Parathyroid adenoma (tissue), 2 donors: ENCODE measurements around the gene SLC6A13.

Experiments used
- H2AFZ ChIP-seq: fragments of 300-600 bp; sonication (generic); one replicate; pipeline ENCODE4 v1.7.0; 2017; ENCODE audit warnings: antibody characterized with exemption, mild to moderate bottlenecking
- H3K27ac ChIP-seq: fragments of 300-600 bp; sonication (generic); one replicate; pipeline ENCODE4 v1.7.0; 2017
- H3K27me3 ChIP-seq: fragments of 300-600 bp; sonication (generic); one replicate; pipeline ENCODE4 v1.7.0; 2017; ENCODE audit warnings: low read length; ENCODE audit not compliant: control insufficient read depth, insufficient read depth
- H3K36me3 ChIP-seq: fragments of 300-600 bp; sonication (generic); one replicate; pipeline ENCODE4 v1.7.0; 2017; ENCODE audit warnings: low read length; ENCODE audit not compliant: control insufficient read depth, insufficient read depth
- H3K4me1 ChIP-seq: fragments of 300-600 bp; sonication (generic); one replicate; pipeline ENCODE4 v1.7.0; 2017; ENCODE audit warnings: control low read depth
- H3K4me2 ChIP-seq: fragments of 300-600 bp; sonication (generic); one replicate; pipeline ENCODE4 v1.7.0; 2017; ENCODE audit warnings: low read length
- H3K4me3 ChIP-seq: fragments of 300-600 bp; sonication (generic); one replicate; pipeline ENCODE4 v1.7.0; 2017; ENCODE audit warnings: low read depth, low read length
- H3K79me2 ChIP-seq: fragments of 300-600 bp; sonication (generic); one replicate; pipeline ENCODE4 v1.7.0; 2017; ENCODE audit warnings: control low read depth
- H3K9ac ChIP-seq: fragments of 300-600 bp; sonication (generic); one replicate; pipeline ENCODE4 v1.7.0; 2017; ENCODE audit warnings: mild to moderate bottlenecking
- H3K9me3 ChIP-seq: fragments of 300-600 bp; sonication (generic); one replicate; pipeline ENCODE4 v1.7.0; 2017; ENCODE audit warnings: low read length; ENCODE audit not compliant: control insufficient read depth
- TF ChIP-seq, protein P1 (sequence below): fragments of 300-600 bp; sonication (generic); IDR thresholded peaks from one replicate; pipeline ENCODE4 v1.7.0; 2017; ENCODE audit warnings: antibody characterized with exemption, mild to moderate bottlenecking
- donor health status: primary hyperparathyroidism.

SLC6A13 gene

DNA sequence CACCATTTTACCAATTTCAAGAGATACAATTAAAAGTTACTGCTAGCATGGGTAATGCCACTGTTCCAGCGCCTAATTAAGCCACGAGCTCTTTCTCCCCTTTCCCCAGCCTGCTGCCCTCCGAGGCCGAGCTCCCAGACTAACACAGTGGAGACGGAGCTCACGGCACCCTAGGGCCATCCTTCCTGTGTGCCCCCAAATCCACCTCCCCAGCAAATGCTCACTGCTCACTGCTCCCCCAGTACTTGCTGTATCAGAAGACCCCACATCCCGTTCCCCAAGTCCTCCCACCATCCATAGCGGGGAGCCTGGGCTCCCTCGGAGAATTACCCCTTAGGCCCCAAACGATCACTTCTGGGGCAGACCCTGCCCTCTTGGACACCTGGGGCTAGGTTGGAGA is 91.4 kb downstream of the SLC6A13 start:
- Histone ChIP-seq H3K27ac (no peak overlapping the region), H2AFZ (no peak overlapping the region), H3K9me3 (no peaks in the 10 kb centered on the region), H3K4me1 (peaks cover 38% of the 10 kb centered on the region), H3K79me2 (no peaks in the 10 kb centered on the region), H3K4me2 (no peak overlapping the region), H3K36me3 (no peaks in the 10 kb centered on the region), H3K27me3 (no peaks in the 10 kb centered on the region), H3K9ac (no peak overlapping the region), H3K4me3 (no peak overlapping the region)
- TF ChIP-seq, protein P1, sequence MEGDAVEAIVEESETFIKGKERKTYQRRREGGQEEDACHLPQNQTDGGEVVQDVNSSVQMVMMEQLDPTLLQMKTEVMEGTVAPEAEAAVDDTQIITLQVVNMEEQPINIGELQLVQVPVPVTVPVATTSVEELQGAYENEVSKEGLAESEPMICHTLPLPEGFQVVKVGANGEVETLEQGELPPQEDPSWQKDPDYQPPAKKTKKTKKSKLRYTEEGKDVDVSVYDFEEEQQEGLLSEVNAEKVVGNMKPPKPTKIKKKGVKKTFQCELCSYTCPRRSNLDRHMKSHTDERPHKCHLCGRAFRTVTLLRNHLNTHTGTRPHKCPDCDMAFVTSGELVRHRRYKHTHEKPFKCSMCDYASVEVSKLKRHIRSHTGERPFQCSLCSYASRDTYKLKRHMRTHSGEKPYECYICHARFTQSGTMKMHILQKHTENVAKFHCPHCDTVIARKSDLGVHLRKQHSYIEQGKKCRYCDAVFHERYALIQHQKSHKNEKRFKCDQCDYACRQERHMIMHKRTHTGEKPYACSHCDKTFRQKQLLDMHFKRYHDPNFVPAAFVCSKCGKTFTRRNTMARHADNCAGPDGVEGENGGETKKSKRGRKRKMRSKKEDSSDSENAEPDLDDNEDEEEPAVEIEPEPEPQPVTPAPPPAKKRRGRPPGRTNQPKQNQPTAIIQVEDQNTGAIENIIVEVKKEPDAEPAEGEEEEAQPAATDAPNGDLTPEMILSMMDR: no peak
